ENCODE results near the gene BHLHE23. TPM values are rescaled to one million over a fixed set of nuclear protein-coding genes. Genes with fewer than 3 reads are reported as not detected.

BHLHE23 gene
- total and polyA plus RNA-seq, 2 donors (not counting 1 experiment from before 2014, with no cell fraction given) = not detected

DNA sequence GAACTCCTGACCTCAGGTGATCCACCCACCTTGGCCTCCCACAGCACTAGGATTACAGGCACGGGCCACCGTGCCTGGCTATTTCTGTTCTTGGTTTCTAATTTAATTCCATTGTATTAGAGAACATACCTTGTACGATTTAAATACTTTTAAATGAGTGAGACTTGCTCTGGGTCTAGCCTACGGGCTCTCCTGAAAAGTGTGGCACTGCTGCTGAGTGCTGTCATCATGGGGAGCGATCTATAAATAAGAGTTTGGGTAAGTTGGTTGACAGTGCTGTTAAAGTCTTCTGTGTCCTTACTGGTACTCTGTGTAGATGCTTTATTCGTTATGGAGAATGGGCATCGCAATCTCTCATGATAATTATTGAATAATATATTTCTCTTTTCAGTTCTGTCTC, 35.0 kb upstream of the BHLHE23 start:
- peaks cover 3% of the 10 kb centered on the region for H3K27me3 ChIP-seq (ENCODE audit: control insufficient read depth, insufficient read depth, low read length)
- no peaks in the 10 kb centered on the region for H3K9me3 ChIP-seq (ENCODE audit: control insufficient read depth, insufficient read depth, low read depth, low read length)
- H3K79me2 ChIP-seq (ENCODE audit: control insufficient read depth, insufficient read depth, low read length) = no peaks in the 10 kb centered on the region
- no peak overlapping the region for H3K4me2 ChIP-seq (ENCODE audit: extremely low read depth, insufficient read depth, low read length)
- H3K4me3 ChIP-seq (replicated peaks in 1 of 4; ENCODE audit: control extremely low read depth in 1 of 4, insufficient read depth in 1 of 4, low read depth in 3 of 4, low read length in 4 of 4) = no peak overlapping the region
- no peak overlapping the region for H2AFZ ChIP-seq (ENCODE audit: low read length)
- no peaks in the 10 kb centered on the region for H3K4me1 ChIP-seq (ENCODE audit: control insufficient read depth, extremely low read depth, insufficient read depth, low read length)
- no peaks in the 10 kb centered on the region for H4K20me1 ChIP-seq (ENCODE audit: control insufficient read depth, extremely low read depth, insufficient read depth, low read length)
- H3K36me3 ChIP-seq (ENCODE audit: control insufficient read depth, insufficient read depth, low read length) = no peaks in the 10 kb centered on the region
- no peak overlapping the region for H3K27ac ChIP-seq (ENCODE audit: insufficient read depth, low read length)
- no peak overlapping the region for H3K9ac ChIP-seq (ENCODE audit: insufficient read depth, low read length)
- TF ChIP-seq, protein P1, sequence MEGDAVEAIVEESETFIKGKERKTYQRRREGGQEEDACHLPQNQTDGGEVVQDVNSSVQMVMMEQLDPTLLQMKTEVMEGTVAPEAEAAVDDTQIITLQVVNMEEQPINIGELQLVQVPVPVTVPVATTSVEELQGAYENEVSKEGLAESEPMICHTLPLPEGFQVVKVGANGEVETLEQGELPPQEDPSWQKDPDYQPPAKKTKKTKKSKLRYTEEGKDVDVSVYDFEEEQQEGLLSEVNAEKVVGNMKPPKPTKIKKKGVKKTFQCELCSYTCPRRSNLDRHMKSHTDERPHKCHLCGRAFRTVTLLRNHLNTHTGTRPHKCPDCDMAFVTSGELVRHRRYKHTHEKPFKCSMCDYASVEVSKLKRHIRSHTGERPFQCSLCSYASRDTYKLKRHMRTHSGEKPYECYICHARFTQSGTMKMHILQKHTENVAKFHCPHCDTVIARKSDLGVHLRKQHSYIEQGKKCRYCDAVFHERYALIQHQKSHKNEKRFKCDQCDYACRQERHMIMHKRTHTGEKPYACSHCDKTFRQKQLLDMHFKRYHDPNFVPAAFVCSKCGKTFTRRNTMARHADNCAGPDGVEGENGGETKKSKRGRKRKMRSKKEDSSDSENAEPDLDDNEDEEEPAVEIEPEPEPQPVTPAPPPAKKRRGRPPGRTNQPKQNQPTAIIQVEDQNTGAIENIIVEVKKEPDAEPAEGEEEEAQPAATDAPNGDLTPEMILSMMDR (conservative IDR thresholded peaks at IDR 0.05 in 1 of 2, IDR thresholded peaks at IDR 0.05 in 1 of 2; ENCODE audit: low read depth in 1 of 2, low read length in 2 of 2) = no peak
- no peak for TF ChIP-seq EZH2 (IDR thresholded peaks at IDR 0.05; ENCODE audit: low read length, missing control alignments)
- no peak for DNase-seq (ENCODE audit: low read depth in 2 of 2)

DNA sequence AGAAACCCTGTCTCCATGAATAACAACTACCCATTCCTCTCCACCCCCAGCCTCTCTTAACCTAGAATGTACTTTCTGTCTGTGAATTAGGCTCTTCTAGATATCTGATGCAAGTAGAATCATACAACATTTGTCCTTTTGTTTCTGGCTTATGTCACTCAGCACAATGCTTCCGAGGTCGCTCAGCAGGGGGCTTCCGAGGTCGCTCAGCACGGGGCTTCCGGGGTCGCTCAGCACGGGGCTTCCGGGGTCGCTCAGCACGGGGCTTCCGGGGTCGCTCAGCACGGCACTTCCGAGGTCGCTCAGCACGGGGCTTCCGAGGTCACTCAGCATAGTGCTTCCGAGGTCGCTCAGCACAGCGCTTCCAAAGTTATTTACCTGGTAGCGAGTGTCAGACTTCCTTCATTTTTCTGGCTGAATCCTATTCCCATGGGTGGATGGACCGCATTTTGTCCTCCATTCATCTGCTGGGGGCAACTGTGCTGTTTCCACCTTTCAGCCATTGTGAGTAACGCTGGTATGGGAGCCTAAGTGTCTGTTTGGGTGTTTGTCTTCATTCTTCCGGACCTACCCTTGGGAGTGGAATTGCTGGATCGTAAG, 31.0 kb upstream of the BHLHE23 start:
- Histone ChIP-seq H3K9me3 (ENCODE audit: control insufficient read depth, insufficient read depth, low read depth, low read length) (no peaks in the 10 kb centered on the region), H3K4me2 (ENCODE audit: extremely low read depth, insufficient read depth, low read length) (no peak overlapping the region), H3K27me3 (ENCODE audit: control insufficient read depth, insufficient read depth, low read length) (peaks cover 6% of the 10 kb centered on the region), H3K27ac (ENCODE audit: insufficient read depth, low read length) (no peak overlapping the region), H3K9ac (ENCODE audit: insufficient read depth, low read length) (no peak overlapping the region), H3K4me3 (replicated peaks in 1 of 4; ENCODE audit: control extremely low read depth in 1 of 4, insufficient read depth in 1 of 4, low read depth in 3 of 4, low read length in 4 of 4) (no peak overlapping the region), H4K20me1 (ENCODE audit: control insufficient read depth, extremely low read depth, insufficient read depth, low read length) (no peaks in the 10 kb centered on the region), H3K4me1 (ENCODE audit: control insufficient read depth, extremely low read depth, insufficient read depth, low read length) (no peaks in the 10 kb centered on the region), H2AFZ (ENCODE audit: low read length) (no peak overlapping the region), H3K36me3 (ENCODE audit: control insufficient read depth, insufficient read depth, low read length) (no peaks in the 10 kb centered on the region), H3K79me2 (ENCODE audit: control insufficient read depth, insufficient read depth, low read length) (no peaks in the 10 kb centered on the region)
- TF ChIP-seq EZH2 (IDR thresholded peaks at IDR 0.05; ENCODE audit: low read length, missing control alignments) = no peak
- TF ChIP-seq, protein P1 (conservative IDR thresholded peaks at IDR 0.05 in 1 of 2, IDR thresholded peaks at IDR 0.05 in 1 of 2; ENCODE audit: low read depth in 1 of 2, low read length in 2 of 2) = no peak
- no peak for DNase-seq (ENCODE audit: low read depth in 2 of 2)

DNA sequence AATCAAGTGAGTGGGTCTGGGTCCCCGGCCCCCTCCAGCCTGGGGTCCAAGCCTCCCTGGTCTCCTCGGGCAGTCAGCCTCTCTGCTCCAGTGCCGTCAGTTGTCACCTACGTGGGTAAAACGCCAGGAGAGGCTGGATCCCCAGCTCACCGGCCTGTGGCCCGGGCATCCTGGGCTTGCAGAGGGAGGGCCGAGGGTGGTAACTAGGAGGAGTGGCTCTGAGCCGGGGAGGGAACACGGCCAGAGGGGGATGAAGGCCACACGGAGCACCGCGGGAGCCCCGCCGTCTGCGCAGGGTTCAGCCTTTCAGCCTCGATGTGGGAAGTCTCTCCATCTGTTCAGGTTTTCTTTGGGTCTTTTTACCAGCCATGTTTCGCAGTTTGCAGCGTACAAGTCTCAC, 29.5 kb upstream of the BHLHE23 start:
- Histone ChIP-seq H3K79me2 (ENCODE audit: control insufficient read depth, insufficient read depth, low read length) (no peaks in the 10 kb centered on the region), H3K4me2 (ENCODE audit: extremely low read depth, insufficient read depth, low read length) (no peak overlapping the region), H3K4me1 (ENCODE audit: control insufficient read depth, extremely low read depth, insufficient read depth, low read length) (no peaks in the 10 kb centered on the region), H4K20me1 (ENCODE audit: control insufficient read depth, extremely low read depth, insufficient read depth, low read length) (no peaks in the 10 kb centered on the region), H3K27me3 (ENCODE audit: control insufficient read depth, insufficient read depth, low read length) (peaks cover 12% of the 10 kb centered on the region), H3K27ac (ENCODE audit: insufficient read depth, low read length) (no peak overlapping the region), H3K4me3 (replicated peaks in 1 of 4; ENCODE audit: control extremely low read depth in 1 of 4, insufficient read depth in 1 of 4, low read depth in 3 of 4, low read length in 4 of 4) (no peak overlapping the region), H3K36me3 (ENCODE audit: control insufficient read depth, insufficient read depth, low read length) (no peaks in the 10 kb centered on the region), H3K9me3 (ENCODE audit: control insufficient read depth, insufficient read depth, low read depth, low read length) (no peaks in the 10 kb centered on the region), H2AFZ (ENCODE audit: low read length) (no peak overlapping the region), H3K9ac (ENCODE audit: insufficient read depth, low read length) (no peak overlapping the region)
- no peak for DNase-seq (ENCODE audit: low read depth in 2 of 2)
- TF ChIP-seq EZH2 (IDR thresholded peaks at IDR 0.05; ENCODE audit: low read length, missing control alignments) = no peak
- TF ChIP-seq, protein P1 (conservative IDR thresholded peaks at IDR 0.05 in 1 of 2, IDR thresholded peaks at IDR 0.05 in 1 of 2; ENCODE audit: low read depth in 1 of 2, low read length in 2 of 2) = no peak
